ENCODE results near the gene TRAF3IP3. TPM values are rescaled to one million over a fixed set of nuclear protein-coding genes. Genes with fewer than 3 reads are reported as not detected.

Gene TRAF3IP3
- total and polyA plus RNA-seq, 2 donors (not counting 1 experiment from before 2014, with no cell fraction given), result 262 to 344 TPM

GRCh38 chr1:209741193-209741592 is 14.7 kb upstream of the TRAF3IP3 start:
- Mint-ChIP-seq H3K9me3 (ENCODE audit: insufficient read depth) (no peaks in the 10 kb centered on the region), H3K4me1 (no peaks in the 10 kb centered on the region), H3K27me3 (no peaks in the 10 kb centered on the region), H3K27ac (no peak overlapping the region), H3K4me3 (no peak overlapping the region)
- Histone ChIP-seq H3K79me2 (ENCODE audit: control insufficient read depth, insufficient read depth, low read length) (no peaks in the 10 kb centered on the region), H3K27ac (ENCODE audit: low read length in 2 of 2) (no peak overlapping the region), H3K9ac (ENCODE audit: low read length) (no peak overlapping the region), H3K9me3 (ENCODE audit: control extremely low read depth in 1 of 3, control insufficient read depth in 2 of 3, insufficient read depth in 1 of 3, low read length in 2 of 3) (no peaks in the 10 kb centered on the region), H4K20me1 (ENCODE audit: control insufficient read depth, insufficient read depth, low read length, poor library complexity, severe bottlenecking) (no peaks in the 10 kb centered on the region), H3K4me2 (replicated peaks; ENCODE audit: low read depth, low read length, poor library complexity, severe bottlenecking) (no peak overlapping the region), H2AFZ (ENCODE audit: insufficient read depth, low read depth, low read length, poor library complexity, severe bottlenecking) (no peak overlapping the region), H3K4me1 (ENCODE audit: control insufficient read depth in 2 of 2, insufficient read depth in 2 of 2, low read length in 2 of 2) (no peaks in the 10 kb centered on the region), H3K4me3 (ENCODE audit: control extremely low read depth in 1 of 5, extremely low read depth in 1 of 5, insufficient read depth in 1 of 5, low read depth in 2 of 5, low read length in 4 of 5) (no peak overlapping the region), H3K36me3 (replicated peaks in 1 of 2; ENCODE audit: control extremely low read depth in 1 of 2, control insufficient read depth in 1 of 2, extremely low read depth in 1 of 2, insufficient read depth in 2 of 2, low read length in 1 of 2) (no peaks in the 10 kb centered on the region), H3K27me3 (replicated peaks in 1 of 4; ENCODE audit: control extremely low read depth in 1 of 4, control insufficient read depth in 3 of 4, insufficient read depth in 4 of 4, low read length in 3 of 4) (no peaks in the 10 kb centered on the region)
- TF ChIP-seq CTCF (IDR thresholded peaks at IDR 0.05) (no peak), EZH2 (IDR thresholded peaks at IDR 0.05; ENCODE audit: borderline replicate concordance, insufficient read depth, low read depth, low read length, poor library complexity, severe bottlenecking) (no peak)
- WGBS (ENCODE audit: insufficient coverage), result 97% methylated on average over 3 of the region's 3 CpGs
- POLR2A ChIA-PET, result no interaction called here
- ATAC-seq (ENCODE audit: low read depth) (no peak), DNase-seq (no peak)
- CTCF ChIA-PET, result no interaction called here
- intact Hi-C loops (cut with micrococcal nuclease), result no loop called here

- ChIA-PET CTCF (interaction anchor here (1.3 kb wide), 1 partner anchor 14 kb away, joined by 3 read pairs; the partner anchor contains the start of gene TRAF3IP3), POLR2A (no interaction called here)
- DNase-seq (no peak), ATAC-seq (ENCODE audit: low read depth) (no peak)
- 80% methylated on average over 1 of the region's 2 CpGs for WGBS (ENCODE audit: insufficient coverage)
- no peak for TF ChIP-seq EZH2 (IDR thresholded peaks at IDR 0.05; ENCODE audit: borderline replicate concordance, insufficient read depth, low read depth, low read length, poor library complexity, severe bottlenecking)
- no peak for TF ChIP-seq CTCF (IDR thresholded peaks at IDR 0.05)
- Histone ChIP-seq H3K9ac (ENCODE audit: low read length) (no peak overlapping the region), H3K4me1 (ENCODE audit: control insufficient read depth in 2 of 2, insufficient read depth in 2 of 2, low read length in 2 of 2) (no peaks in the 10 kb centered on the region), H2AFZ (ENCODE audit: insufficient read depth, low read depth, low read length, poor library complexity, severe bottlenecking) (no peak overlapping the region), H3K36me3 (replicated peaks in 1 of 2; ENCODE audit: control extremely low read depth in 1 of 2, control insufficient read depth in 1 of 2, extremely low read depth in 1 of 2, insufficient read depth in 2 of 2, low read length in 1 of 2) (no peaks in the 10 kb centered on the region), H3K9me3 (ENCODE audit: control extremely low read depth in 1 of 3, control insufficient read depth in 2 of 3, insufficient read depth in 1 of 3, low read length in 2 of 3) (no peaks in the 10 kb centered on the region), H3K79me2 (ENCODE audit: control insufficient read depth, insufficient read depth, low read length) (no peaks in the 10 kb centered on the region), H4K20me1 (ENCODE audit: control insufficient read depth, insufficient read depth, low read length, poor library complexity, severe bottlenecking) (no peaks in the 10 kb centered on the region), H3K4me2 (replicated peaks; ENCODE audit: low read depth, low read length, poor library complexity, severe bottlenecking) (no peak overlapping the region), H3K27me3 (replicated peaks in 1 of 4; ENCODE audit: control extremely low read depth in 1 of 4, control insufficient read depth in 3 of 4, insufficient read depth in 4 of 4, low read length in 3 of 4) (no peaks in the 10 kb centered on the region), H3K4me3 (ENCODE audit: control extremely low read depth in 1 of 5, extremely low read depth in 1 of 5, insufficient read depth in 1 of 5, low read depth in 2 of 5, low read length in 4 of 5) (no peak overlapping the region), H3K27ac (ENCODE audit: low read length in 2 of 2) (no peak overlapping the region)
- Mint-ChIP-seq H3K4me3 (no peak overlapping the region), H3K4me1 (peaks cover 4% of the 10 kb centered on the region), H3K27me3 (no peaks in the 10 kb centered on the region), H3K27ac (no peak overlapping the region), H3K9me3 (ENCODE audit: insufficient read depth) (no peaks in the 10 kb centered on the region)
- intact Hi-C loops (cut with micrococcal nuclease), result no loop called here
These were observed 14.0 kb upstream of the TRAF3IP3 start for GRCh38 chr1:209741889-209742288.
